Upper lobe of right lung (tissue), 1 donor: ENCODE results near the gene ALAS2. TPM values are rescaled to one million over a fixed set of nuclear protein-coding genes. Genes with fewer than 3 reads are reported as not detected.

Experiments used
- ATAC-seq: fragments of 200-7000 bp; cut with Tn5 transposase; one replicate; pipeline ENCODE4 v1.9.1; 2020; ENCODE audit warnings: mild to moderate bottlenecking, moderate library complexity
- DNase-seq: peaks from one replicate; pipeline ENCODE4 v3.0.0-alpha.2; 2020
- H3K27ac ChIP-seq: fragments of 200-600 bp; one replicate; pipeline ENCODE4 v1.8.0; 2022
- H3K27me3 ChIP-seq: fragments of 200-600 bp; one replicate; pipeline ENCODE4 v1.8.0; 2022; ENCODE audit warnings: mild to moderate bottlenecking
- H3K36me3 ChIP-seq: fragments of 200-600 bp; one replicate; pipeline ENCODE4 v1.8.0; 2022
- H3K4me1 ChIP-seq: fragments of 200-600 bp; one replicate; pipeline ENCODE4 v1.8.0; 2022
- H3K4me3 ChIP-seq: fragments of 200-600 bp; one replicate; pipeline ENCODE4 v1.8.0; 2022; ENCODE audit warnings: mild to moderate bottlenecking
- H3K9me3 ChIP-seq: fragments of 200-600 bp; one replicate; pipeline ENCODE4 v1.8.0; 2022
- CTCF ChIP-seq: fragments of 200-600 bp; IDR thresholded peaks from one replicate; pipeline ENCODE4 v1.8.0; 2022; ENCODE audit warnings: antibody characterized with exemption
- intact Hi-C: fragments of 100-400 bp; cut with DNase I; formaldehyde crosslinking; loops from one replicate; pipeline ENCODE4 v1.11.0; 2022
- total RNA-seq: library from RNA; stranded (reverse); fragmentation: NEBNext Ultra II Directional; extraction: Animal tissue kit (Norgen Biotek cat#: 25700); gene quantifications from one replicate; pipeline ENCODE4 v1.2.1, GENCODE V29; 2021
- donor health status: DM: no; HTN: yes; CAD: no; lungs with severe emphysema.

The ALAS2 gene
- total RNA-seq, 1 donor from 2014 or later: 0.78 TPM

GRCh38 chrX:55028611-55029010, 2.2 kb downstream of the ALAS2 start:
- TF ChIP-seq CTCF: no peak
- Histone ChIP-seq H3K4me1 (no peaks in the 10 kb centered on the region), H3K9me3 (no peaks in the 10 kb centered on the region), H3K36me3 (no peaks in the 10 kb centered on the region), H3K4me3 (no peak overlapping the region), H3K27me3 (no peaks in the 10 kb centered on the region), H3K27ac (no peak overlapping the region)
- DNase-seq (no peak), ATAC-seq (no peak)
- intact Hi-C loops: no loop called here

GRCh38 chrX:55028040-55028439, 2.7 kb downstream of the ALAS2 start:
- TF ChIP-seq CTCF: no peak
- no peak for DNase-seq
- Histone ChIP-seq H3K27me3 (no peaks in the 10 kb centered on the region), H3K4me3 (no peak overlapping the region), H3K9me3 (no peaks in the 10 kb centered on the region), H3K4me1 (no peaks in the 10 kb centered on the region), H3K27ac (no peak overlapping the region), H3K36me3 (no peaks in the 10 kb centered on the region)
- intact Hi-C loops: no loop called here
- ATAC-seq: no peak

GRCh38 chrX:55026840-55027239, 3.9 kb downstream of the ALAS2 start:
- ATAC-seq (no peak), DNase-seq (no peak)
- intact Hi-C loops: no loop called here
- H3K36me3 ChIP-seq: no peaks in the 10 kb centered on the region
- H3K4me1 ChIP-seq: no peaks in the 10 kb centered on the region
- no peak for TF ChIP-seq CTCF
- no peak overlapping the region for H3K27ac ChIP-seq
- no peaks in the 10 kb centered on the region for H3K27me3 ChIP-seq
- no peak overlapping the region for H3K4me3 ChIP-seq
- H3K9me3 ChIP-seq: no peaks in the 10 kb centered on the region

GRCh38 chrX:55026143-55026542, 4.6 kb downstream of the ALAS2 start:
- intact Hi-C loops: no loop called here
- H3K36me3 ChIP-seq: no peaks in the 10 kb centered on the region
- no peak for TF ChIP-seq CTCF
- H3K4me3 ChIP-seq: no peak overlapping the region
- H3K27ac ChIP-seq: no peak overlapping the region
- no peaks in the 10 kb centered on the region for H3K4me1 ChIP-seq
- no peak for DNase-seq
- H3K9me3 ChIP-seq: no peaks in the 10 kb centered on the region
- ATAC-seq: no peak
- H3K27me3 ChIP-seq: no peaks in the 10 kb centered on the region

GRCh38 chrX:55014897-55015299, 15.9 kb downstream of the ALAS2 start:
- Histone ChIP-seq H3K9me3 (no peaks in the 10 kb centered on the region), H3K4me3 (no peak overlapping the region), H3K27me3 (no peaks in the 10 kb centered on the region), H3K4me1 (no peaks in the 10 kb centered on the region), H3K36me3 (no peaks in the 10 kb centered on the region), H3K27ac (no peak overlapping the region)
- ATAC-seq (no peak), DNase-seq (no peak)
- intact Hi-C loops: no loop called here
- TF ChIP-seq CTCF: no peak

- no peaks in the 10 kb centered on the region for H3K27me3 ChIP-seq
- no peaks in the 10 kb centered on the region for H3K9me3 ChIP-seq
- no peak for ATAC-seq
- DNase-seq: no peak
- H3K4me3 ChIP-seq: no peak overlapping the region
- intact Hi-C loops: no loop called here
- no peaks in the 10 kb centered on the region for H3K36me3 ChIP-seq
- TF ChIP-seq CTCF: no peak
- no peak overlapping the region for H3K27ac ChIP-seq
- H3K4me1 ChIP-seq: no peaks in the 10 kb centered on the region
Measured at GRCh38 chrX:55011294-55011693, 19.5 kb downstream of the ALAS2 start.
